Endothelial cell of umbilical vein (primary cell): ENCODE data around the gene GNAL. TPM values are rescaled to one million over a fixed set of nuclear protein-coding genes. Genes with fewer than 3 reads are reported as not detected.

Source experiments
- BruUV-seq: library from RNA; stranded (reverse); fragments of 400-500 nt; replicated peaks from 2 replicates; lab custom pipeline; 2021; lab: Mats Ljungman, UMichigan
- CTCF ChIA-PET: fragments of 300-600, 350-600 bp; sonication (Branson Sonifier 250); formaldehyde crosslinking; loops from one replicate; lab custom pipeline; 2021; ENCODE audit warnings: antibody characterized with exemption, inconsistent platforms; lab: Charles Lee
- POLR2A ChIA-PET: fragments of 300-600, 350-600 bp; sonication (Branson Sonifier 250); formaldehyde crosslinking; loops from one replicate; lab custom pipeline; 2021; ENCODE audit warnings: antibody characterized with exemption, inconsistent platforms; lab: Charles Lee
- DNase-seq: peaks from one replicate; pipeline ENCODE4 v3.0.0-alpha.2; 2011; ENCODE audit warnings: low read depth, low spot score
- FAIRE-seq: peaks from 2 replicates; lab custom pipeline; 2011; peaks lifted over from hg19 to GRCh38; lab: Jason Lieb, UNC
- H2AFZ ChIP-seq: 2 replicates; pipeline ENCODE4 v1.6.0; 2012; ENCODE audit warnings: low read depth, low read length, control low read depth, inconsistent platforms
- H3K27ac ChIP-seq: 2 replicates; pipeline ENCODE4 v1.5.1; 2011; ENCODE audit warnings: low read depth, mild to moderate bottlenecking, control low read depth, low read length, moderate library complexity; ENCODE audit not compliant: insufficient read depth
- H3K27me3 ChIP-seq, 2 experiments: 2 replicates each; pipeline versions ENCODE4 v1.6.0 to v1.6.1; 2011; ENCODE audit warnings: low read length in 2 of 2, mixed read lengths in 1 of 2; ENCODE audit not compliant: control insufficient read depth in 2 of 2, insufficient read depth in 2 of 2
- H3K36me3 ChIP-seq, 2 experiments: 2 replicates in 1 of 2; 3 replicates in 1 of 2; pipeline ENCODE4 v1.5.1; 2011; ENCODE audit warnings: low read length in 2 of 2, mild to moderate bottlenecking in 1 of 2, moderate library complexity in 1 of 2; ENCODE audit not compliant: control insufficient read depth in 2 of 2, insufficient read depth in 2 of 2; ENCODE audit errors: extremely low read depth in 1 of 2
- H3K4me1 ChIP-seq: 3 replicates; pipeline ENCODE4 v1.5.1; 2011; ENCODE audit warnings: mild to moderate bottlenecking, low read length; ENCODE audit not compliant: control insufficient read depth, insufficient read depth; ENCODE audit errors: extremely low read depth
- H3K4me2 ChIP-seq: 2 replicates; pipeline ENCODE4 v1.6.1; 2011; ENCODE audit warnings: low read length, control low read depth, mixed read lengths; ENCODE audit not compliant: insufficient read depth
- H3K4me3 ChIP-seq, 3 experiments: fragments of 200-600 bp in 1 of 3; sonication (generic), shearing (Covaris generic) in 1 of 3; replicated peaks in 1 of 3; 2 replicates each; pipeline ENCODE4 v1.5.1; 2011 to 2016; ENCODE audit warnings: control low read depth in 3 of 3, low read length in 3 of 3, mild to moderate bottlenecking in 2 of 3, inconsistent platforms in 1 of 3, low read depth in 1 of 3, moderate library complexity in 1 of 3; ENCODE audit not compliant: insufficient read depth in 1 of 3
- H3K79me2 ChIP-seq: 2 replicates; pipeline ENCODE4 v1.6.0; 2012; ENCODE audit warnings: low read length, inconsistent platforms; ENCODE audit not compliant: control insufficient read depth, insufficient read depth
- H3K9ac ChIP-seq: replicated peaks from 2 replicates; pipeline ENCODE3; 2011; ENCODE audit warnings: low read length, control low read depth; ENCODE audit not compliant: insufficient read depth; ENCODE audit errors: extremely low read depth
- H3K9me1 ChIP-seq: replicated peaks from 3 replicates; pipeline ENCODE4 v1.6.0; 2011; ENCODE audit warnings: mild to moderate bottlenecking, low read length; ENCODE audit not compliant: control insufficient read depth, insufficient read depth; ENCODE audit errors: extremely low read depth
- H3K9me3 ChIP-seq: replicated peaks from 2 replicates; pipeline ENCODE4 v1.5.1; 2012; ENCODE audit warnings: low read length, inconsistent platforms; ENCODE audit not compliant: control insufficient read depth, insufficient read depth
- H4K20me1 ChIP-seq: replicated peaks from 2 replicates; pipeline ENCODE3; 2011; ENCODE audit warnings: mild to moderate bottlenecking, low read length; ENCODE audit not compliant: control insufficient read depth, insufficient read depth; ENCODE audit errors: extremely low read depth
- CTCF ChIP-seq, 2 donors: IDR thresholded peaks; 1 replicate in 1 of 2; 2 replicates in 1 of 2; pipeline ENCODE4 v1.5.1; 2011; ENCODE audit warnings: low read length in 2 of 2, mild to moderate bottlenecking in 2 of 2, moderate library complexity in 2 of 2, control low read depth in 1 of 2, inconsistent platforms in 1 of 2, low read depth in 1 of 2; ENCODE audit not compliant: insufficient read depth in 1 of 2; ENCODE audit errors: extremely low read depth in 1 of 2
- EZH2 ChIP-seq: IDR thresholded peaks from 2 replicates; pipeline ENCODE4 v1.6.1; 2012; ENCODE audit warnings: borderline replicate concordance, low read depth, mild to moderate bottlenecking, moderate library complexity, low read length, inconsistent platforms; ENCODE audit not compliant: severe bottlenecking
- FOS ChIP-seq: IDR thresholded peaks from 2 replicates; pipeline ENCODE4 v1.6.1; 2011; ENCODE audit warnings: mild to moderate bottlenecking, low read length, moderate library complexity, borderline replicate concordance; ENCODE audit not compliant: insufficient read depth
- GATA2 ChIP-seq: IDR thresholded peaks from 2 replicates; pipeline ENCODE4 v1.7.0; 2011; ENCODE audit warnings: low read depth, mild to moderate bottlenecking, moderate library complexity, mixed read lengths, low read length; ENCODE audit not compliant: insufficient read length, insufficient read depth
- JUN ChIP-seq: IDR thresholded peaks from 2 replicates; pipeline ENCODE4 v1.6.1; 2011; ENCODE audit warnings: borderline replicate concordance, low read depth; ENCODE audit not compliant: insufficient read length, insufficient read depth
- MAX ChIP-seq: IDR thresholded peaks from 2 replicates; pipeline ENCODE4 v1.6.1; 2011; ENCODE audit not compliant: insufficient read depth, insufficient read length
- MYC ChIP-seq: IDR thresholded peaks from one replicate; pipeline ENCODE4 v1.6.1; 2011; ENCODE audit warnings: mild to moderate bottlenecking, low read depth, low read length
- POLR2A ChIP-seq: IDR thresholded peaks from 2 replicates; pipeline ENCODE4 v1.6.1; 2012; ENCODE audit warnings: low read depth, mild to moderate bottlenecking, control low read depth, low read length
- POLR2AphosphoS5 ChIP-seq: IDR thresholded peaks from 2 replicates; pipeline ENCODE4 v1.6.1; 2012; ENCODE audit warnings: low read depth, mild to moderate bottlenecking, control low read depth, low read length, moderate library complexity; ENCODE audit not compliant: insufficient read depth
- dilution Hi-C: fragments of 300-500 bp; cut with MboI; formaldehyde crosslinking; loops from one replicate; pipeline ENCODE4 v1.15.0; 2019; ENCODE audit warnings: low sequenced_read_pairs; ENCODE audit not compliant: extremely low pct_ligation_motif_present
- intact Hi-C: fragments of 100-400 bp; cut with micrococcal nuclease; formaldehyde crosslinking; loops from one replicate; pipeline ENCODE4 v1.10.0; 2022
- polyA plus RNA-seq, 4 experiments: library from polyadenylated mRNA; depleted of rRNA in 3 of 4; stranded (reverse) in 3 of 4; unstranded in 1 of 4; fragments of >200 nt; gene quantifications; 2 replicates each; pipeline versions ENCODE4 v1.2.1 to v1.2.3, GENCODE V29; 2011 to 2012; ENCODE audit warnings: missing spikeins in 1 of 4
- total RNA-seq: library from RNA; stranded (reverse); gene quantifications from 2 replicates; pipeline ENCODE4 v1.2.3, GENCODE V29; 2021

GNAL gene
- total and polyA plus RNA-seq, 2 donors (not counting 3 experiments of a cell fraction or from before 2014, with no cell fraction given): 0.07 to 0.73 TPM

GRCh38 chr18:11673560-11673959 is 15.5 kb upstream of the GNAL start:
- Histone ChIP-seq H3K27me3 (no peaks in the 10 kb centered on the region), H3K9ac (no peak overlapping the region), H2AFZ (no peak overlapping the region), H3K9me1 (no peaks in the 10 kb centered on the region), H3K4me3 (no peak overlapping the region), H3K9me3 (no peaks in the 10 kb centered on the region), H4K20me1 (no peaks in the 10 kb centered on the region), H3K4me1 (no peaks in the 10 kb centered on the region), H3K27ac (no peak overlapping the region), H3K36me3 (no peaks in the 10 kb centered on the region), H3K79me2 (no peaks in the 10 kb centered on the region), H3K4me2 (no peak overlapping the region)
- intact Hi-C loops: no loop called here
- no peak for FAIRE-seq
- no peak for DNase-seq
- dilution Hi-C loops: no loop called here
- no peak for TF ChIP-seq POLR2AphosphoS5
- TF ChIP-seq EZH2: no peak
- TF ChIP-seq JUN: no peak
- TF ChIP-seq POLR2A: no peak
- TF ChIP-seq CTCF (IDR thresholded peaks at IDR 0.05; ENCODE audit: extremely low read depth in 1 of 2, insufficient read depth in 1 of 2, low read depth in 1 of 2, low read length in 2 of 2): no peak
- no peak for TF ChIP-seq MAX
- TF ChIP-seq FOS: no peak
- TF ChIP-seq MYC: no peak
- no peak for TF ChIP-seq GATA2
- no TSS peak for BruUV-seq
- POLR2A ChIA-PET: no interaction called here
- CTCF ChIA-PET: no interaction called here
